ENCODE measurements around the gene RO60. TPM values are rescaled to one million over a fixed set of nuclear protein-coding genes. Genes with fewer than 3 reads are reported as not detected.

RO60 gene
- total RNA-seq, 1 donor from 2014 or later: 79.8 TPM

GRCh38 chr1:193085263-193085662 lies 25.9 kb downstream of the RO60 start:
- intact Hi-C loops (cut with DNase I): no loop called here
- TF ChIP-seq POLR2A (IDR thresholded peaks at IDR 0.05) (no peak), POLR2AphosphoS5 (IDR thresholded peaks at IDR 0.05; ENCODE audit: insufficient read depth in 1 of 2, low read depth in 1 of 2) (no peak), CTCF (IDR thresholded peaks at IDR 0.05) (no peak)
- no peaks in the 10 kb centered on the region for H3K9me3 ChIP-seq
- peaks cover 0 to 40% of the 10 kb centered on the region in 2 donors for H3K36me3 ChIP-seq
- no peaks in the 10 kb centered on the region for H3K4me1 ChIP-seq
- no peak for DNase-seq (ENCODE audit: extremely low spot score in 2 of 2)
- H3K27ac ChIP-seq: no peak overlapping the region
- H3K4me3 ChIP-seq: no peak overlapping the region
- H3K27me3 ChIP-seq: no peaks in the 10 kb centered on the region

GRCh38 chr1:193086342-193086741 lies 26.9 kb downstream of the RO60 start:
- H3K27me3 ChIP-seq: no peaks in the 10 kb centered on the region
- intact Hi-C loops (cut with DNase I): no loop called here
- TF ChIP-seq POLR2AphosphoS5 (IDR thresholded peaks at IDR 0.05; ENCODE audit: insufficient read depth in 1 of 2, low read depth in 1 of 2): no peak
- TF ChIP-seq POLR2A (IDR thresholded peaks at IDR 0.05): no peak
- no peak for TF ChIP-seq CTCF (IDR thresholded peaks at IDR 0.05)
- H3K4me3 ChIP-seq: no peak overlapping the region
- H3K4me1 ChIP-seq: no peaks in the 10 kb centered on the region
- DNase-seq (ENCODE audit: extremely low spot score in 2 of 2): no peak
- no peaks in the 10 kb centered on the region for H3K9me3 ChIP-seq
- H3K27ac ChIP-seq: no peak overlapping the region
- H3K36me3 ChIP-seq: peaks cover 0 to 33% of the 10 kb centered on the region in 2 donors

GRCh38 chr1:193087893-193088292 lies 28.5 kb downstream of the RO60 start:
- H3K9me3 ChIP-seq: no peaks in the 10 kb centered on the region
- peaks cover 0 to 26% of the 10 kb centered on the region in 2 donors for H3K36me3 ChIP-seq

GRCh38 chr1:193090865-193091264 lies 31.5 kb downstream of the RO60 start:
- H3K36me3 ChIP-seq: peaks cover 0 to 14% of the 10 kb centered on the region in 2 donors
- no peaks in the 10 kb centered on the region for H3K4me1 ChIP-seq
- H3K9me3 ChIP-seq: no peaks in the 10 kb centered on the region
- no peak overlapping the region for H3K27ac ChIP-seq
- H3K4me3 ChIP-seq: no peak overlapping the region
- TF ChIP-seq POLR2AphosphoS5 (IDR thresholded peaks at IDR 0.05; ENCODE audit: insufficient read depth in 1 of 2, low read depth in 1 of 2): no peak
- TF ChIP-seq POLR2A (IDR thresholded peaks at IDR 0.05): no peak
- no peak for TF ChIP-seq CTCF (IDR thresholded peaks at IDR 0.05)
- H3K27me3 ChIP-seq: no peaks in the 10 kb centered on the region
- intact Hi-C loops (cut with DNase I): no loop called here
- DNase-seq (ENCODE audit: extremely low spot score in 2 of 2): no peak

More at GRCh38 chr1:193087893-193088292, 28.5 kb downstream of the RO60 start:
- H3K27ac ChIP-seq: no peak overlapping the region
- H3K4me3 ChIP-seq: no peak overlapping the region
- no peaks in the 10 kb centered on the region for H3K27me3 ChIP-seq
- DNase-seq (ENCODE audit: extremely low spot score in 2 of 2): no peak
- TF ChIP-seq CTCF (IDR thresholded peaks at IDR 0.05) (no peak), POLR2AphosphoS5 (IDR thresholded peaks at IDR 0.05; ENCODE audit: insufficient read depth in 1 of 2, low read depth in 1 of 2) (no peak), POLR2A (IDR thresholded peaks at IDR 0.05) (no peak)
- H3K4me1 ChIP-seq: no peaks in the 10 kb centered on the region
- intact Hi-C loops (cut with DNase I): no loop called here

GRCh38 chr1:193094112-193094511 lies 34.7 kb downstream of the RO60 start:
- no peak overlapping the region for H3K27ac ChIP-seq
- no peaks in the 10 kb centered on the region for H3K4me1 ChIP-seq
- intact Hi-C loops (cut with DNase I): no loop called here
- no peak for TF ChIP-seq POLR2A (IDR thresholded peaks at IDR 0.05)
- no peak for TF ChIP-seq POLR2AphosphoS5 (IDR thresholded peaks at IDR 0.05; ENCODE audit: insufficient read depth in 1 of 2, low read depth in 1 of 2)
- TF ChIP-seq CTCF (IDR thresholded peaks at IDR 0.05): no peak
- no peaks in the 10 kb centered on the region for H3K27me3 ChIP-seq
- no peaks in the 10 kb centered on the region for H3K9me3 ChIP-seq
- DNase-seq (ENCODE audit: extremely low spot score in 2 of 2): no peak
- H3K36me3 ChIP-seq: peaks cover 0 to 25% of the 10 kb centered on the region in 2 donors
- no peak overlapping the region for H3K4me3 ChIP-seq
